Measurements from ENCODE around the gene NIPBL. TPM values are rescaled to one million over a fixed set of nuclear protein-coding genes. Genes with fewer than 3 reads are reported as not detected.

NIPBL gene
- total RNA-seq, 1 experiment from 2014 or later: 48.1 TPM

- BruUV-seq (replicated peaks): no TSS peak
- Histone ChIP-seq H3K4me1 (no peaks in the 10 kb centered on the region), H3K4me3 (ENCODE audit: low read depth, low read length) (no peak overlapping the region), H3K9me3 (no peaks in the 10 kb centered on the region), H3K36me3 (ENCODE audit: control insufficient read depth, insufficient read depth, low read length) (no peaks in the 10 kb centered on the region), H3K27me3 (replicated peaks; ENCODE audit: control insufficient read depth, insufficient read depth, low read length) (no peaks in the 10 kb centered on the region)
- no peak for TF ChIP-seq CTCF (IDR thresholded peaks at IDR 0.05; ENCODE audit: insufficient read depth in 1 of 2, low read depth in 1 of 2, low read length in 1 of 2, severe bottlenecking in 1 of 2, unreplicated experiment in 1 of 2)
- Mint-ChIP-seq H3K9me3 (ENCODE audit: unreplicated experiment) (no peaks in the 10 kb centered on the region), H3K27me3 (ENCODE audit: insufficient read depth, unreplicated experiment) (no peaks in the 10 kb centered on the region), H3K36me3 (ENCODE audit: insufficient read depth, unreplicated experiment) (peaks cover 8% of the 10 kb centered on the region), H3K27ac (ENCODE audit: unreplicated experiment) (no peak overlapping the region), H3K4me1 (ENCODE audit: low read depth, unreplicated experiment) (no peaks in the 10 kb centered on the region), H3K4me3 (ENCODE audit: unreplicated experiment) (no peak overlapping the region)
- intact Hi-C loops (cut with micrococcal nuclease; ENCODE audit: unreplicated experiment): no loop called here
- ChIA-PET CTCF (no interaction called here), POLR2A (no interaction called here)
- no peak for DNase-seq
Measured at GRCh38 chr5:36919650-36920049, 43.1 kb downstream of the NIPBL start.

GRCh38 chr5:36928947-36929346, 52.4 kb downstream of the NIPBL start:
- POLR2A ChIA-PET: no interaction called here
- no peaks in the 10 kb centered on the region for H3K27me3 Mint-ChIP-seq (ENCODE audit: insufficient read depth, unreplicated experiment)
- no peaks in the 10 kb centered on the region for H3K9me3 Mint-ChIP-seq (ENCODE audit: unreplicated experiment)
- no peak for DNase-seq
- H3K4me1 Mint-ChIP-seq (ENCODE audit: low read depth, unreplicated experiment): no peaks in the 10 kb centered on the region
- H3K4me1 ChIP-seq: peaks cover 8% of the 10 kb centered on the region
- CTCF ChIA-PET: no interaction called here
- no peak overlapping the region for H3K4me3 Mint-ChIP-seq (ENCODE audit: unreplicated experiment)
- H3K27me3 ChIP-seq (replicated peaks; ENCODE audit: control insufficient read depth, insufficient read depth, low read length): no peaks in the 10 kb centered on the region
- H3K27ac Mint-ChIP-seq (ENCODE audit: unreplicated experiment): no peak overlapping the region
- no peaks in the 10 kb centered on the region for H3K36me3 ChIP-seq (ENCODE audit: control insufficient read depth, insufficient read depth, low read length)
- TF ChIP-seq CTCF (IDR thresholded peaks at IDR 0.05; ENCODE audit: insufficient read depth in 1 of 2, low read depth in 1 of 2, low read length in 1 of 2, severe bottlenecking in 1 of 2, unreplicated experiment in 1 of 2): no peak
- no peaks in the 10 kb centered on the region for H3K36me3 Mint-ChIP-seq (ENCODE audit: insufficient read depth, unreplicated experiment)
- H3K9me3 ChIP-seq: no peaks in the 10 kb centered on the region
- H3K4me3 ChIP-seq (ENCODE audit: low read depth, low read length): no peak overlapping the region
- no TSS peak for BruUV-seq (replicated peaks)
- intact Hi-C loops (cut with micrococcal nuclease; ENCODE audit: unreplicated experiment): no loop called here

GRCh38 chr5:36929438-36929837, 52.9 kb downstream of the NIPBL start:
- Mint-ChIP-seq H3K4me1 (ENCODE audit: low read depth, unreplicated experiment) (no peaks in the 10 kb centered on the region), H3K27ac (ENCODE audit: unreplicated experiment) (no peak overlapping the region), H3K9me3 (ENCODE audit: unreplicated experiment) (no peaks in the 10 kb centered on the region), H3K36me3 (ENCODE audit: insufficient read depth, unreplicated experiment) (no peaks in the 10 kb centered on the region), H3K27me3 (ENCODE audit: insufficient read depth, unreplicated experiment) (no peaks in the 10 kb centered on the region), H3K4me3 (ENCODE audit: unreplicated experiment) (no peak overlapping the region)
- Histone ChIP-seq H3K4me3 (ENCODE audit: low read depth, low read length) (no peak overlapping the region), H3K9me3 (no peaks in the 10 kb centered on the region), H3K4me1 (peaks cover 8% of the 10 kb centered on the region), H3K27me3 (replicated peaks; ENCODE audit: control insufficient read depth, insufficient read depth, low read length) (no peaks in the 10 kb centered on the region), H3K36me3 (ENCODE audit: control insufficient read depth, insufficient read depth, low read length) (no peaks in the 10 kb centered on the region)
- CTCF ChIA-PET: no interaction called here
- no peak for TF ChIP-seq CTCF (IDR thresholded peaks at IDR 0.05; ENCODE audit: insufficient read depth in 1 of 2, low read depth in 1 of 2, low read length in 1 of 2, severe bottlenecking in 1 of 2, unreplicated experiment in 1 of 2)
- intact Hi-C loops (cut with micrococcal nuclease; ENCODE audit: unreplicated experiment): no loop called here
- DNase-seq: no peak
- POLR2A ChIA-PET: no interaction called here
- no TSS peak for BruUV-seq (replicated peaks)

Measured in Caco-2 (cell line).